Measurements from ENCODE around the gene KIF16B. TPM values are rescaled to one million over a fixed set of nuclear protein-coding genes. Genes with fewer than 3 reads are reported as not detected.

The KIF16B gene
- total RNA-seq, 1 experiment from 2014 or later = 16.6 TPM

DNA sequence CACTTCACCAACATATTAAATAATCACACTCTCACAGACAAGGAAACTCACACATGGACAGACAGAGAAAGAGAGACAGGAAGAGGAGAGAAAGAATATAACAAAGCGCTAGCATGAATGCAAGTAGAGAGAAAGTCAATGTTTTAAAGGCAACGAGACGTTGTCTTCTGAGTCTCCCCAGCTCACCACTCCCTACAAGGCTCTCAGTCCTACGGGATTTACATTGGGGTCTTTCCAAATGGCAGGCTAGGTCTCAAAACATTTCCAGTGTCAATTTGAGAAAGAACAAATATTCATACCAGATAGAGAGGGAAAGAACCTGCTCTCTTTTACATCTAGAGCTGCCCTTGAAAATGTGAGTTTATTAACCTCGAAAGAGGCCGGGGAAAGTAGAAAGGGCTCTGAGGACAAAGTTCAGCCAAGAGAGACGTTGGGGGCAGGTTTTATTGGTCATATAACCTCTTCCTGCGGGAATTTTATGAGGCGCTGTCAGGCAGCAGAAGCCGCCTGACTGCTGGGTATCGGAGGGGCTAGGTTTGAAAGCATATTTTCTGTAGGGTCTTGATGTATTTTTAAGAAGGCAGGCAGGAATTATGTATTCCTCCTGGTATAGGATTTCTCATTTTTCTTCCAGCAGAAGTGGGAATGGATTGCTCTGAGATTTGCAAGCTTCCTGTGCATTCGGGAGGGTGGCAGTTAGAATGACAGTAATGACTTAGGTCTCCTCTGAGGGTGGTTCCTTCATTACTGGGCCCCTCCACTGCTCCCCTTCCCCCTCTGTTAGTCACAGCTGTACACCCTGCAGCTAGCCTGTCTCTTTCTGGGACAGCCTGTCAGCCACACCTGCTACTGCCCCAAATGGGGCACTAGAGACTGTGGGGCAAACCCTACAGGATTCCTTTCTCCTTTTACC, 34.4 kb upstream of the KIF16B start:
- DNase-seq (ENCODE audit: low read depth, low spot score) (no peak), ATAC-seq (no peak)
- no TSS peak for BruUV-seq (replicated peaks)
- POLR2A ChIA-PET = no interaction called here
- intact Hi-C loops (cut with micrococcal nuclease; ENCODE audit: unreplicated experiment) (no loop called here), in situ Hi-C loops (cut with HindIII; ENCODE audit: low pct_unique_long_range_greater_than_20kb, low sequenced_read_pairs) (no loop called here)
- Histone ChIP-seq H3K27me3 (ENCODE audit: control insufficient read depth, insufficient read depth, low read length) (no peaks in the 10 kb centered on the region), H3K27ac (ENCODE audit: low read length) (no peak overlapping the region), H3K36me3 (ENCODE audit: control insufficient read depth, insufficient read depth, low read length) (no peaks in the 10 kb centered on the region), H3K4me1 (ENCODE audit: control insufficient read depth, insufficient read depth, low read length) (no peaks in the 10 kb centered on the region), H3K4me3 (ENCODE audit: low read depth in 2 of 2, low read length in 2 of 2) (no peak overlapping the region), H3K9me3 (ENCODE audit: control insufficient read depth, insufficient read depth, low read depth, low read length) (0 out of 2 replicates have a peak, but pooled peaks cover 3% of the 10 kb centered on the region)
- no peak for TF ChIP-seq POLR2AphosphoS5 (IDR thresholded peaks at IDR 0.05; ENCODE audit: low read depth, low read length)
- TF ChIP-seq TCF7L2 (IDR thresholded peaks at IDR 0.05; ENCODE audit: low read depth, low read length) = no peak
- TF ChIP-seq, protein P1, sequence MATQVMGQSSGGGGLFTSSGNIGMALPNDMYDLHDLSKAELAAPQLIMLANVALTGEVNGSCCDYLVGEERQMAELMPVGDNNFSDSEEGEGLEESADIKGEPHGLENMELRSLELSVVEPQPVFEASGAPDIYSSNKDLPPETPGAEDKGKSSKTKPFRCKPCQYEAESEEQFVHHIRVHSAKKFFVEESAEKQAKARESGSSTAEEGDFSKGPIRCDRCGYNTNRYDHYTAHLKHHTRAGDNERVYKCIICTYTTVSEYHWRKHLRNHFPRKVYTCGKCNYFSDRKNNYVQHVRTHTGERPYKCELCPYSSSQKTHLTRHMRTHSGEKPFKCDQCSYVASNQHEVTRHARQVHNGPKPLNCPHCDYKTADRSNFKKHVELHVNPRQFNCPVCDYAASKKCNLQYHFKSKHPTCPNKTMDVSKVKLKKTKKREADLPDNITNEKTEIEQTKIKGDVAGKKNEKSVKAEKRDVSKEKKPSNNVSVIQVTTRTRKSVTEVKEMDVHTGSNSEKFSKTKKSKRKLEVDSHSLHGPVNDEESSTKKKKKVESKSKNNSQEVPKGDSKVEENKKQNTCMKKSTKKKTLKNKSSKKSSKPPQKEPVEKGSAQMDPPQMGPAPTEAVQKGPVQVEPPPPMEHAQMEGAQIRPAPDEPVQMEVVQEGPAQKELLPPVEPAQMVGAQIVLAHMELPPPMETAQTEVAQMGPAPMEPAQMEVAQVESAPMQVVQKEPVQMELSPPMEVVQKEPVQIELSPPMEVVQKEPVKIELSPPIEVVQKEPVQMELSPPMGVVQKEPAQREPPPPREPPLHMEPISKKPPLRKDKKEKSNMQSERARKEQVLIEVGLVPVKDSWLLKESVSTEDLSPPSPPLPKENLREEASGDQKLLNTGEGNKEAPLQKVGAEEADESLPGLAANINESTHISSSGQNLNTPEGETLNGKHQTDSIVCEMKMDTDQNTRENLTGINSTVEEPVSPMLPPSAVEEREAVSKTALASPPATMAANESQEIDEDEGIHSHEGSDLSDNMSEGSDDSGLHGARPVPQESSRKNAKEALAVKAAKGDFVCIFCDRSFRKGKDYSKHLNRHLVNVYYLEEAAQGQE (IDR thresholded peaks at IDR 0.05; ENCODE audit: insufficient read depth in 1 of 2, low read depth in 2 of 2, low read length in 1 of 2) = no peak
- TF ChIP-seq, protein P2, sequence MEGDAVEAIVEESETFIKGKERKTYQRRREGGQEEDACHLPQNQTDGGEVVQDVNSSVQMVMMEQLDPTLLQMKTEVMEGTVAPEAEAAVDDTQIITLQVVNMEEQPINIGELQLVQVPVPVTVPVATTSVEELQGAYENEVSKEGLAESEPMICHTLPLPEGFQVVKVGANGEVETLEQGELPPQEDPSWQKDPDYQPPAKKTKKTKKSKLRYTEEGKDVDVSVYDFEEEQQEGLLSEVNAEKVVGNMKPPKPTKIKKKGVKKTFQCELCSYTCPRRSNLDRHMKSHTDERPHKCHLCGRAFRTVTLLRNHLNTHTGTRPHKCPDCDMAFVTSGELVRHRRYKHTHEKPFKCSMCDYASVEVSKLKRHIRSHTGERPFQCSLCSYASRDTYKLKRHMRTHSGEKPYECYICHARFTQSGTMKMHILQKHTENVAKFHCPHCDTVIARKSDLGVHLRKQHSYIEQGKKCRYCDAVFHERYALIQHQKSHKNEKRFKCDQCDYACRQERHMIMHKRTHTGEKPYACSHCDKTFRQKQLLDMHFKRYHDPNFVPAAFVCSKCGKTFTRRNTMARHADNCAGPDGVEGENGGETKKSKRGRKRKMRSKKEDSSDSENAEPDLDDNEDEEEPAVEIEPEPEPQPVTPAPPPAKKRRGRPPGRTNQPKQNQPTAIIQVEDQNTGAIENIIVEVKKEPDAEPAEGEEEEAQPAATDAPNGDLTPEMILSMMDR (IDR thresholded peaks at IDR 0.05) = no peak
- no peak for TF ChIP-seq SIN3A (IDR thresholded peaks at IDR 0.05; ENCODE audit: borderline replicate concordance, insufficient read depth, low read depth, low read length)
- CTCF ChIA-PET = no interaction called here

DNA sequence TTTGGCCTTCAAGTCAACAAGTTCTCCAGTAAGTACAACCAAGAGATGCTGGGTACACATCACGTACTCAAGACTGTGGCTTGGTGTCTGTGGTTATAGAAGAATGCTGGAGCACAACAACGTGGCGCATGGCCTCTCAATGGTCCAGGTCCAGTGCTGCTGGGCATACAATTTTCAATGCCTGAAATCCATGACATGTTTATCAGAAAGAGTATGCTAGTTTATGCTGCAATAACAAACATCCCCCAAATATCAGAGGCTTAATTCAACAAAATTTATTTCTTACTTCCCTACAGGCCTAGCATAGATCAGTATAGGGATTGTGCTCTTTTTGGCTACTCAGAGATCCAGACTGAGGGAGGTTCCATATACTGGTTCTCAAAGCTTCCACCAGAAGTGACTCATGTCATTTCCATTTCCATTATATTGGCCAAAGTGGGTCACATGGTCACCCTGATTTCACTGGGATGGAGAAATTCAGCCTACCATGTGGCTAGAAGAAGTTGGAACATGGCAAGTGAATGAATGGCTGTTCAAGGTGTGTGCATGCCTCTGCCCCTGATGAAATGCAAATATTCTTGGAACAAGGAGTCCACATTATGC, 33.3 kb upstream of the KIF16B start:
- ATAC-seq (no peak), DNase-seq (ENCODE audit: low read depth, low spot score) (no peak)
- Histone ChIP-seq H3K9me3 (ENCODE audit: control insufficient read depth, insufficient read depth, low read depth, low read length) (0 out of 2 replicates have a peak, but pooled peaks cover 3% of the 10 kb centered on the region), H3K4me3 (ENCODE audit: low read depth in 2 of 2, low read length in 2 of 2) (no peak overlapping the region), H3K36me3 (ENCODE audit: control insufficient read depth, insufficient read depth, low read length) (no peaks in the 10 kb centered on the region), H3K4me1 (ENCODE audit: control insufficient read depth, insufficient read depth, low read length) (no peaks in the 10 kb centered on the region), H3K27me3 (ENCODE audit: control insufficient read depth, insufficient read depth, low read length) (no peaks in the 10 kb centered on the region), H3K27ac (ENCODE audit: low read length) (no peak overlapping the region)
- intact Hi-C loops (cut with micrococcal nuclease; ENCODE audit: unreplicated experiment) = no loop called here
- CTCF ChIA-PET = no interaction called here
- no TSS peak for BruUV-seq (replicated peaks)
- no peak for TF ChIP-seq TCF7L2 (IDR thresholded peaks at IDR 0.05; ENCODE audit: low read depth, low read length)
- TF ChIP-seq, protein P2 (IDR thresholded peaks at IDR 0.05) = no peak
- TF ChIP-seq, protein P1 (IDR thresholded peaks at IDR 0.05; ENCODE audit: insufficient read depth in 1 of 2, low read depth in 2 of 2, low read length in 1 of 2) = no peak
- no peak for TF ChIP-seq POLR2AphosphoS5 (IDR thresholded peaks at IDR 0.05; ENCODE audit: low read depth, low read length)
- no peak for TF ChIP-seq SIN3A (IDR thresholded peaks at IDR 0.05; ENCODE audit: borderline replicate concordance, insufficient read depth, low read depth, low read length)
- POLR2A ChIA-PET = no interaction called here
- in situ Hi-C loops (cut with HindIII; ENCODE audit: low pct_unique_long_range_greater_than_20kb, low sequenced_read_pairs) = no loop called here
